ES-I3 (cell line): Measurements from ENCODE around the gene SLC39A11.

Experiments
- H3K36me3 ChIP-seq: 2 replicates; pipeline ENCODE4 v1.6.1; 2013; ENCODE audit warnings: mild to moderate bottlenecking, low read length, control low read depth, moderate library complexity; ENCODE audit not compliant: insufficient read depth
- H3K4me1 ChIP-seq: 2 replicates; pipeline ENCODE4 v1.6.1; 2013; ENCODE audit warnings: mild to moderate bottlenecking, control low read depth, low read length; ENCODE audit not compliant: insufficient read depth
- H3K9ac ChIP-seq: 2 replicates; pipeline ENCODE4 v1.6.1; 2013; ENCODE audit warnings: low read depth, mild to moderate bottlenecking, low read length, moderate library complexity
- H3K9me3 ChIP-seq: 2 replicates; pipeline ENCODE4 v1.6.1; 2013; ENCODE audit warnings: mild to moderate bottlenecking, low read length, moderate library complexity; ENCODE audit not compliant: control insufficient read depth, insufficient read depth

SLC39A11 gene

GRCh38 chr17:73029021-73029420 lies 63.5 kb downstream of the SLC39A11 start:
- no peak overlapping the region for H3K9ac ChIP-seq
- no peaks in the 10 kb centered on the region for H3K36me3 ChIP-seq
- no peaks in the 10 kb centered on the region for H3K9me3 ChIP-seq
- no peaks in the 10 kb centered on the region for H3K4me1 ChIP-seq

GRCh38 chr17:73028299-73028755 lies 64.2 kb downstream of the SLC39A11 start:
- H3K9me3 ChIP-seq, result no peaks in the 10 kb centered on the region
- no peaks in the 10 kb centered on the region for H3K4me1 ChIP-seq
- no peak overlapping the region for H3K9ac ChIP-seq
- H3K36me3 ChIP-seq, result no peaks in the 10 kb centered on the region

GRCh38 chr17:73027130-73027741 lies 65.3 kb downstream of the SLC39A11 start:
- Histone ChIP-seq H3K36me3 (no peaks in the 10 kb centered on the region), H3K9me3 (no peaks in the 10 kb centered on the region), H3K9ac (no peak overlapping the region), H3K4me1 (no peaks in the 10 kb centered on the region)

GRCh38 chr17:73025041-73025560 lies 67.4 kb downstream of the SLC39A11 start:
- Histone ChIP-seq H3K9ac (no peak overlapping the region), H3K36me3 (no peaks in the 10 kb centered on the region), H3K4me1 (no peaks in the 10 kb centered on the region), H3K9me3 (no peaks in the 10 kb centered on the region)

GRCh38 chr17:73023759-73024158 lies 68.7 kb downstream of the SLC39A11 start:
- Histone ChIP-seq H3K36me3 (no peaks in the 10 kb centered on the region), H3K9ac (no peak overlapping the region), H3K9me3 (no peaks in the 10 kb centered on the region), H3K4me1 (no peaks in the 10 kb centered on the region)

GRCh38 chr17:73022694-73023093 lies 69.8 kb downstream of the SLC39A11 start:
- Histone ChIP-seq H3K4me1 (no peaks in the 10 kb centered on the region), H3K9me3 (no peaks in the 10 kb centered on the region), H3K36me3 (no peaks in the 10 kb centered on the region), H3K9ac (no peak overlapping the region)

- Histone ChIP-seq H3K9me3 (no peaks in the 10 kb centered on the region), H3K9ac (no peak overlapping the region), H3K36me3 (no peaks in the 10 kb centered on the region), H3K4me1 (no peaks in the 10 kb centered on the region)
Measured at GRCh38 chr17:73021771-73022170, 70.7 kb downstream of the SLC39A11 start.

- H3K36me3 ChIP-seq, result no peaks in the 10 kb centered on the region
- no peaks in the 10 kb centered on the region for H3K4me1 ChIP-seq
- H3K9ac ChIP-seq, result no peak overlapping the region
- H3K9me3 ChIP-seq, result no peaks in the 10 kb centered on the region
Measured at GRCh38 chr17:73020110-73020509, 72.4 kb downstream of the SLC39A11 start.

GRCh38 chr17:73018599-73018998 lies 73.9 kb downstream of the SLC39A11 start:
- no peaks in the 10 kb centered on the region for H3K9me3 ChIP-seq
- peaks cover 4% of the 10 kb centered on the region; the same call in 1 of the 2 replicates for H3K4me1 ChIP-seq
- H3K9ac ChIP-seq, result no peak overlapping the region
- H3K36me3 ChIP-seq, result no peaks in the 10 kb centered on the region

GRCh38 chr17:73017658-73018057 lies 74.8 kb downstream of the SLC39A11 start:
- Histone ChIP-seq H3K9me3 (no peaks in the 10 kb centered on the region), H3K9ac (no peak overlapping the region), H3K36me3 (no peaks in the 10 kb centered on the region), H3K4me1 (peaks cover 4% of the 10 kb centered on the region; the same call in 1 of the 2 replicates)

- no peaks in the 10 kb centered on the region for H3K36me3 ChIP-seq
- peaks cover 4% of the 10 kb centered on the region; the same call in 1 of the 2 replicates for H3K4me1 ChIP-seq
- H3K9me3 ChIP-seq, result no peaks in the 10 kb centered on the region
- H3K9ac ChIP-seq, result no peak overlapping the region
Measured at GRCh38 chr17:73015722-73016276, 76.7 kb downstream of the SLC39A11 start.

- no peaks in the 10 kb centered on the region for H3K36me3 ChIP-seq
- no peaks in the 10 kb centered on the region for H3K9me3 ChIP-seq
- no peak overlapping the region for H3K9ac ChIP-seq
- peaks cover 4% of the 10 kb centered on the region; the same call in 1 of the 2 replicates for H3K4me1 ChIP-seq
Measured at GRCh38 chr17:73013816-73014663, 78.4 kb downstream of the SLC39A11 start.

GRCh38 chr17:73013301-73013700 lies 79.2 kb downstream of the SLC39A11 start:
- H3K36me3 ChIP-seq, result no peaks in the 10 kb centered on the region
- no peak overlapping the region for H3K9ac ChIP-seq
- peaks cover 4% of the 10 kb centered on the region; the same call in 1 of the 2 replicates for H3K4me1 ChIP-seq
- H3K9me3 ChIP-seq, result no peaks in the 10 kb centered on the region

- no peaks in the 10 kb centered on the region for H3K9me3 ChIP-seq
- peaks cover 4% of the 10 kb centered on the region; the same call in 1 of the 2 replicates for H3K4me1 ChIP-seq
- no peaks in the 10 kb centered on the region for H3K36me3 ChIP-seq
- H3K9ac ChIP-seq, result no peak overlapping the region
Measured at GRCh38 chr17:73011016-73011486, 81.4 kb downstream of the SLC39A11 start.
